C4-2B (cell line): ENCODE measurements around the gene BARHL1.

Experiments used
- H3K27ac ChIP-seq: fragments of 450-650 bp; 2 replicates; pipeline ENCODE4 v1.5.1; 2017
- ZFX ChIP-seq: fragments of 450-650 bp; IDR thresholded peaks from 2 replicates; pipeline ENCODE4 v1.6.1; 2017
- TF ChIP-seq, protein P1 (sequence below): fragments of 450-650 bp; conservative IDR thresholded peaks from 2 replicates; pipeline ENCODE4 v1.5.1; 2017; ENCODE audit warnings: mild to moderate bottlenecking

The BARHL1 gene

DNA sequence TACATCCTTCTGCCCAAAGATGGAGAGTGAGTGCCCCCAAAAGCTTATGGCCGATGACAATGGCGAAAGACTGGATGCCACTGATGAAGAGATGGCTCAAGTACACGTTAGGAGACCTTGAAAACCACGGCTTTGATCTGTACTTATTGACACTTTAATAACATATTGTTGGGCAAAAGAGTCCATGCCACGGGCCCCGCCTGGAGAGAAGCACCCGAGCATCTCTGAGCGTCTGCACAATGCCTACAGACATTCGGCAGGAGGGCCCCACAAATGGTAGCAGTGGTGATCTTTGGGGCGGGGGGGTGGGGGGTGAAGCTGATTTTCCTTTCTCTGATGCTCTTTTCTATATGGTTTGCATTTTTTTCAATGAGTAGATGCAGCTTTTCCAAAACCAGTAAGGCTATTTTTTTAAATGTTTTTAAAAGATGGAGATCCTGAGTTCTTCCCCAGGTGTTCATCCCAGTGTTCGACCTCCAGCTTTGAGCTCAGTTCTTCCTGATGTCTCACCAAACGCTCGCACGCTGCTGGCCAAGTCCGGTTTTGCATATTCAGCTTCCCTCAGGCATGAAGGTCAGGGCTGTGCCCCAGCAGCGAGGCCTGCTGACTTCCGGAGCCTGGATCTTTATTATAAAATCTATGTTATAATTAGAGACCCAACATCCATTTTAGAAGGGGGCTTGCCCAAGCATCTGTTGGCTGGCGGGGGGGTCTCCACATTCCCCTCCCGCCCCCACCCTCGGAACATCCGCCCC is 34.3 kb upstream of the BARHL1 start:
- no peak overlapping the region for H3K27ac ChIP-seq
- TF ChIP-seq, protein P1, sequence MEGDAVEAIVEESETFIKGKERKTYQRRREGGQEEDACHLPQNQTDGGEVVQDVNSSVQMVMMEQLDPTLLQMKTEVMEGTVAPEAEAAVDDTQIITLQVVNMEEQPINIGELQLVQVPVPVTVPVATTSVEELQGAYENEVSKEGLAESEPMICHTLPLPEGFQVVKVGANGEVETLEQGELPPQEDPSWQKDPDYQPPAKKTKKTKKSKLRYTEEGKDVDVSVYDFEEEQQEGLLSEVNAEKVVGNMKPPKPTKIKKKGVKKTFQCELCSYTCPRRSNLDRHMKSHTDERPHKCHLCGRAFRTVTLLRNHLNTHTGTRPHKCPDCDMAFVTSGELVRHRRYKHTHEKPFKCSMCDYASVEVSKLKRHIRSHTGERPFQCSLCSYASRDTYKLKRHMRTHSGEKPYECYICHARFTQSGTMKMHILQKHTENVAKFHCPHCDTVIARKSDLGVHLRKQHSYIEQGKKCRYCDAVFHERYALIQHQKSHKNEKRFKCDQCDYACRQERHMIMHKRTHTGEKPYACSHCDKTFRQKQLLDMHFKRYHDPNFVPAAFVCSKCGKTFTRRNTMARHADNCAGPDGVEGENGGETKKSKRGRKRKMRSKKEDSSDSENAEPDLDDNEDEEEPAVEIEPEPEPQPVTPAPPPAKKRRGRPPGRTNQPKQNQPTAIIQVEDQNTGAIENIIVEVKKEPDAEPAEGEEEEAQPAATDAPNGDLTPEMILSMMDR = no peak
- no peak for TF ChIP-seq ZFX

DNA sequence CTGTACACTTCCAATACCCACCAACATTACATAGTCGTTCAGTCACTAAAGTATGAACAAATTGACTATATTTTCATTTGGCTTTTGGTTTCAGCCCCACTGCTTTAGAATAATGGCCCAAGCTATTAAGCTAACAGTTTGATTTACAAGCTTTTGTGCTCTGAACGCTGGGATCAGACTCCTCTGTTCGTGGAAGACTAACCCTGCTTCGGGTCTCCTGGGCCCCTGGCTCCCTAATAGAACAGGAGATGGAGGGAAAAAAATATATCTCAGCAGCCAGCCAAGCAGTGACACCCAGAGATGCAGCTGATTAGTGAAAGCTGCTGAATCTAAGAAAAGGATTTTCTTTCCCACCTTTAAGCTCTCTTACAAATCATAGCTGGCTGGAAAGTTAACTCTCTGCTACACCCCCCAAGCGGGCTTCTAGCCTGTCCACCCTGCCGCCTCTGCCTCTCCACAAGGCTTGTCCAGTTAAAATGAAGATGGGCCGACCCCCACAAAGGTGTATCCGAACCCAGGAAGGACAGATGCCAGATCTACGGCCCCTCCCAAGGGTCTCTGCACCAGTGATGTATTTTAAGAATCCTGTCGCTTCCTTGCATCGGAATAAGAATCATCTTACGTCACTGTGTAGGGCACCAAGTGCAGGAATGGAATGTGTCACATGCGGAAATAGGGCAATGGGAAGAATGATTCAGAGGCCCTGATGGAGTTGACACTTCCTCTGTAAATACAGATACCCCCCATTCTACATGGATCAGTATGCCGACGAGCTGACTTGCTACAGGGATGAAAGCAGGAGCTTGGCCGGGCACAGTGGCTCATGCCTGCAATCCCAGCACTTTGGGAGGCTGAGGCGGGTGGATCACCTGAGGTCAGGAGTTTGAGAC is 33.4 kb upstream of the BARHL1 start:
- TF ChIP-seq, protein P1 = no peak
- no peak for TF ChIP-seq ZFX
- no peak overlapping the region for H3K27ac ChIP-seq

DNA sequence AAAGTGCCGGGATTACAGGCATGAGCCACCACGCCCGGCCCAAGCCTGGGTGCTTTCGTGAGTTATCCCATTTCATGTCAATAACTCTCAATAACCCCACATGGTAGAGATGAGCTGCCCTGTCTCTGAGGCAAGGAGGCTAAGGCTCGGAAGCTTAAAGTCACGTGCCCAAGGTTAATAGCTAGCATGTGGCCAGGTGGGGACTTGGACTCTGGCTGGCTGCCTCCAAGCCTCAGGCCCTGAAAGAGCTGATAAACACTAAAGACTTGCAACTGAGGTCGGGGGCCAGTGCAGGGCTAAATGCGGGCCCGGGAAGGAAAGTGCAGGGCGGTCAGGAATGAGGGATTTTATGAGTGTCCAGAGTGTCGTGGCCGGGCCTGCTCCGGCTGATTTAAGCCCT is 30.9 kb upstream of the BARHL1 start:
- no peak for TF ChIP-seq ZFX
- TF ChIP-seq, protein P1 = no peak
- H3K27ac ChIP-seq = no peak overlapping the region

DNA sequence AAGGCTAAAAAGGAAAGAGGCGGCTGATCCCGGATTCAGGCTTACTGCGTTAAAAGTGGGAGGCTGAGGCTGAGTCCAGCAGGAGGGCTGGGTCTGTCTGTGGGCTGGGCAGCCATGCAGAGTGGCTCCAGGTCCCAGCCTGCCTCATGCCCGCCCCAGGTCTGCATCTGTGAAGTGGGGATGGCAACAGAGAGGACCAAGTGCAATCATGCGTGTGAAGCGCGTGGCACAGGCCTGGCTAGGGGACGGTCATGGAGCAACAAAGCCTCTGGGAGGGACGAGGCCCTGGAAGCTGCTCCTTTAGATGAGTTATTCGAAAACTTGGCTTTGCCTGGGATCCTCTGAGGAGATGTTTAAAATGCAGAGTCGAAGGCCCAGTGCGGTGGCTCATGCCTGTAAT is 30.4 kb upstream of the BARHL1 start:
- TF ChIP-seq, protein P1 = no peak
- no peak for TF ChIP-seq ZFX
- H3K27ac ChIP-seq = no peak overlapping the region

DNA sequence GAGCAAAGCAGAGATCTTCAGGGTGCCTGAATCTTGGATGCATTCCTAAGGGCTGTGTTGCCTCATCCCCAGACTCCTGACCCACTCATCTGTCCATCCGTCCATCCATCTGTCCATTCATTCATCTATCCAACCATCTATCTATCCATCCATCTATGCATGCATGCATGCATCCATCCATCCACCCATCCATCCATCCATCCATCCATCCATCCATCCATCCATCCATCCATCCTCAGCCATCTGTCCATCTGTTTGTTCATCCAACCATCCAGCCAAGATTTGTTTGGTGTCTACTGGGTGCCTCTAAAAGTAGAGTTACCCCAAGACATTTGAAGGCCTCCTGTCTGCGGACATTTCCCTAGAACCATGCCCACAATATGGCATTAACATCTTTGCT is 27.7 kb upstream of the BARHL1 start:
- TF ChIP-seq ZFX = no peak
- TF ChIP-seq, protein P1 = no peak
- no peak overlapping the region for H3K27ac ChIP-seq

DNA sequence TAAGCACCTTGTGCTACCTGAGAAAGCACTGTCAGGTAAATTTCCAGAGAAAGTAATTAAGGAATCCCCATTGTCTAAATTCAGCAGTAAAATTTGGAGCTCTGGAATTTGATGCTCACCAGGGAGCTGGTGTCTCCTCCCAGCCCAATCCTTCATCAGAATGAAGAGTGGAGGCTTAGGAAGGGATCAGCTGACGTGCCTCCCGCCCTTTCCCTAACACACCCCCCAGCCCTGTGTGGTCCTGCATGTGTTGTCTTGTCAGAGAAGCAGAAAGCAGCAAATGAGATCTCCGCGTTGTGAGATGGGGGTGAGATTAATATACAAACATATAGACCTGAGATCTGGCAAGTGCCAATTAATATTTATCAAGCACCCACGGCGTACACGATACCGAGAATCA is 26.9 kb upstream of the BARHL1 start:
- TF ChIP-seq ZFX = no peak
- TF ChIP-seq, protein P1 = no peak
- no peak overlapping the region for H3K27ac ChIP-seq

DNA sequence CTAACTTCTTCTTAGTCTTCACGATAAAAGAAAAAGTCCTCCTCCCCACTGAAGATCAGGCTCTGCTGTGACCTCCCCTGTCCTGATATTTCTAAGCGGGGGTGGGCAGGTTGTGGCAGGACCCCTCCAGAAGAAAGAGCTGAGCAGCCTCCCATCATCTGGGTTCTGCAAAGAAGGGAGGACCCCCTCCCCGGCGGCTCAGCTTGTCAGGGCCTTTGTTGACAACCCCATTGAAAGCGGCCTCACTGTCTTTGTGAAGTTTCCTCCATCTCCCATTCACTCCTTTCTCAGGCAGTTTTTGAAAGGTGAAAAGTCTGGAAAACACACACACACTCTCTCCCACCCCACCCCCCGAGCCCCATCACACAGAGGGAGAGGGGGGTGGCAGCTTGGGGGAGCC is 26.2 kb upstream of the BARHL1 start:
- no peak for TF ChIP-seq ZFX
- TF ChIP-seq, protein P1 = no peak
- no peak overlapping the region for H3K27ac ChIP-seq
